ENCODE data around the gene CISH.
A peak's percentile ranks its signal among the peaks of the same experiment; 100 is the strongest.

CISH gene

DNA sequence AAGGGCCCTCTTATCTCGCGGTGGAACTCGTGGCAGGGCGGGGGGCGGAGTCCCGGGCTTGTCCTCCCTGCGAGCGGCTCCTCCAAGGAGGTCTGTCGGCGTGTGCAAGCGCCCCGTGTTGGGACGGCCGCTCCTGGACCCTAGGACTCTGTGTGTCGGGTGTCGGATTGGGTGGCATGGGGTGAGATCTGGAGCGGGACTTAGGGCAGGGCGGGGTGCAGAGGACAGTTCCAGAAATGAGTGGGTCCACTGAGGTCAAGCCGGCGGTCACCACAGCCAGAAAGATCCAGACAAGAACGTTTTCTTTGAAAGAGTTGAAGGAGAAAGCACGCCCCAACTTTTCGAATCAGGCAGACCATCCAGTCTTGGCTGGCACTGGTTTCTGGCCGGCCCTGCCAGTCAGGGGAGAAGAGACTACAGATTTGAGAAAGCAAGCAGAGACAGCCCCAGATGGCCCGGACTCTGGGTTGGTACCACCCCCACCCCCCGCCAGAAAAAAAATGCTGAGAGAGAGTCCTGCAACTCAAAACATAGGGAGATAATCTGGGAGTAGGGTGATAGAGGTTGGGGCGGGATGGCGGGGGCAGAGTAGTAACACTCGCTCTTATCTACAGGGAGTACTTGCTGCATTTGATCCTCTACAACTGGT, 784 bp upstream of the CISH start:
- peak; percentile 38 to 41 for DNase-seq

DNA sequence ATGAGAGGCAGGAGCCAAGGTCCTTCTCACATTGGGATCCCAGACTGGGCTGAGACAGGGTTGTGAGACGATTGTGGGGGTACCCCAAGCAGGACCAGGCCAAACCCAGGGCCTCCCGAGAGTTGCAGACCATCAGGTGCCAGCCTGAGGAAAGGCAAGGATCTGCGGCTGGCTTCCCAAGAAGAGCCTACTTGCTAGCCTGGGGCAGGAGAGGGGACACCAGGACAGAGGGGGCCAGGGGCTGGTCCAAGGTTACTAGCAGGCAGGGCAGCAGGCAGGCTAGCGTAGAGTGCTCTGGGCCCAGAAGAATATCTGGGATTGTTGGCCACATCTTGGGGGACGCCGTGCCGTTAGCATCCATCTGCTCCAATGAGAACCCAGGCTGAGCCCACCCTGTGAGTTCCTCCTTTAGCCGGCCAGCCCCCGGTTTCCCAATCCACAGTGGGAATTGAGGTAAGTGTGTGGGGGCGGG, 546 bp downstream of the CISH start:
- DNase-seq: no peak

DNA sequence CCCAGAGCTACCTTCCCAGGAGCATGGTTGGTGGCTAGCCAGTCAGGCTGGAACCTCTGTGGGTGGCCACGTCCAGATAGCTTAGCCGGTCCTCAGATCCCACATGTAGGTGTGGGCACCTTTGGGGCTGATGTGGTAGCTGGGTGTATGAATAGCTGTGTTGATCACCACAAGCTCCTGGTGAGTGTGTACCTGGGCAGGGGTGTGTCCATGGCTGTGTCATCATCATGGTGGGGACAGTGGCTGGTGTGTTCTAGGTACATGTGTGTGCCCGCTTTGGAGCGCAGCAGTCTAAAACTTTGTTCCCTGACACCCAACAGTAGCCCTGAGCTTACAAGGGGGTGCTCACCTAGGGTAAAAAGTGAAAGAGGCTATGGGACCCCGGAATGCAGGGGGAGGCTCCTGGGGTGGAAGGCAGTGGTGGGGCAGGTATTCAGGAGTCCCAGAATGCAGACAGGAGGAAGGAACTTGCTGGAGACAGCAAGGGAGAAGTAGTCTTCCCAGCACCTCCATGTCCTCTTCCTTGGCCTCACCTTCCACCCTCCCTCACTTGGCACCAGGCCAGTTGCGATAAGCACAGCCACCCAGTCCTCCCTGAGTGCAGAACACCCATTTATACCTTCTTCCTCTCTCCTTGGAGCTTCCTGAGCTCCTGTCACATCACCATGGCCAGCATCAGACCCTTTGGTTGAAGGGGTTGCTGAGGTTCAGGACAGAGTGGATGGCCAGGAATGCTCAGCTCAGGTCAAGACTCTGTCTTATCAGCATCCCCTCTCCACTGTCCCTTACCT, 1.2 kb downstream of the CISH start:
- peak; percentile 52 to 64 for DNase-seq

DNA sequence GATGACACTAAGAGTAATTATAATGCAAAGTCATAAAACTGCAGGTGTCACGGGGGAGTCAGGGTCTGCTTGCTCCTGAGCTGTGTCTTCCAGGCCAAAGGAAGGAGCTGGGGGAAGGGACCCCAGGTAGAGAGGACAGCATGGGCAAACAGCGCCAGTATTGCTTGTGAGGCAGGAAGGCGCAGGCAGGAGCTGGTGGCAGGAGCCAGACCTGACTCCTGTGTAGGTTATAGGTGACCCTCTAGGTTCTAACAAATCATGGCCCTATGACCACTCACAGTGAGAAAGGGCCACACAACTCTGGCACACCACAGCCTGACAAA, 1.9 kb downstream of the CISH start:
- DNase-seq: no peak

DNA sequence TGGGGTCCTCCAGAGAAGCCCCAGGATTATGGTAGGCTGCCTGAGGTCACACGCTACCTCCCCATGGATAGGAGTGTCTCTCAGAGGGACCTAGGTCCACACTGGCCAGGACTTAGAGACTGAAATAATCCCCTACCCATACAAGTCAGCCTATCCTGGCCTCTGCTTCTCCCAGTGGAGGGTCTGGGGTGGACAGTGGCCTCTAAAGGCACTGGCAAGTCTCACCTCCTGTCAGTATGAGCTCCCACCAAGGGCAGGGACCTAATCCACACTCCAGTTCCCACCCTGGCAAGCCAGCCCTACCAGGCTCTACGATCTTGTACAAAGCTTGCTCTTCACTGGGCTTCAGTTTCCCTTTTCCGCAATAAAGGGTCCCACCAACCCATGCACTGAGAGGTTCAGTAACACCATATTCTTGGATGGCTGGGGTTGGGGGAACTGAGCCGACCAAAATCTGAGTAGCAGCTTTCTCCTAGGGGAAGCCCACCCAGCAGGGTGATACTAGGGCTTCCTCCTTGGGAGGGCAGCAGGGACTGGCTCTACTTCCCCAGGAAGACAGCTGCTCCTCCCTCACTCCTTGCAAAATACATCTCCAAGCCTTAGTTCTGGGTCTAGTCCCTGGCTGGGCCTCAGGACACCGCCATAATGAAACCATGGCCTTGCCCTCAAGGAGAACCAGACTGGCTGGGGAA, 2.4 kb downstream of the CISH start:
- no peak for DNase-seq

DNA sequence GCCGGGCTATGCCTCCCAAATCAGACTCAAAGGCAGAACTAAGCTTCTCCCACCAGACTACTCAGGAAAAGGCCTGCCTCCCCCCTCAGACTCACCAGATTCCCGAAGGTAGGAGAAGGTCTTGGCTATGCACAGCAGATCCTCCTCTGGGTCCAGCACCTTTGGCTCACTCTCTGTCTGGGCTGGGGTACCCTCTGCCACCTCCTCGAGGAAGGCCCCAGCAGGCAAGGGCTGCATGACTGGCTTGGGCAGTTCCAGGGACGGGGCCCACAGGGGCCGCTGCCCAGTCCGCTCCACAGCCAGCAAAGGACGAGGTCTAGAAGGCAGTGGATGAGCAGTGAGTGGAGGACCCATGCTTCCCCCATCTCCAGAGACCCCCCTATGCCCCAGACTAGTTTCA, 3.3 kb downstream of the CISH start:
- no peak for DNase-seq

DNA sequence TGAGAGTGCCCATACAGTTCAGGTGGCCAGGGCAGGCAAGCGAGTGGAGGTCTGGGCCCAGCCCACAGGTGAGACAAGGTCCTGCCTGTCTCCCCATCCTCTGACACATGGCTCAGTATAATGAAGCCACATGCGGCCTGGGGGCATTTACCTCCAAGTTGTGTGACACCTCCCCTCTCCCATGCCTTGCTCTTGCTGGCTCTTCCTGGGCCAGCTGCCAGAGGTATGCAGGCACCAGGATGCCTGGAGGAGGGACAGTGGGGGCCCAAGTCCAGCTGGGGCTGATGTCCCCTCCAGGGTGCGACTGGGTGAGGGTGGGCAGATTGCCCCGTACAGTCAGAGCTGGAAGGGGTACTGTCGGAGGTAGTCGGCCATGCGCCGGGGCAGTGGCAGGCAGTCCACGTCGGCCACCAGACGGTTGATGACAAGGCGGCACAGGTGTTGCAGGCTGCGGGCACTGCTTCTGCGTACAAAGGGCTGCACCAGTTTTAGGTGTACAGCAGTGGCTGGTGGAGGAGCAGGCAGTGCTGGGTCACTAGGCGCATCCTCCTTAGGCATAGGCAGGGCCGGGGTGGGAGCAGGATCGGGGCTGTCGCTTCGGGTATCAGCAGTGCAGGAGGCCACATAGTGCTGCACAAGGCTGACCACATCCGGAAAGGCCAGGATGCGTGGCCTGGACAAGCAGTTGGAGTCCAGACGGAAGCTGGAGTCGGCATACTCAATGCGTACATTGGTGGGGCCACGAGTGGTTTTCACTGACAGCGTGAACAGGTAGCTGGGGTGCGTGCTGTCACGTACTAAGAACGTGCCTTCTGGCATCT, 4.1 kb downstream of the CISH start:
- DNase-seq: peak; percentile 18 to 21

DNA sequence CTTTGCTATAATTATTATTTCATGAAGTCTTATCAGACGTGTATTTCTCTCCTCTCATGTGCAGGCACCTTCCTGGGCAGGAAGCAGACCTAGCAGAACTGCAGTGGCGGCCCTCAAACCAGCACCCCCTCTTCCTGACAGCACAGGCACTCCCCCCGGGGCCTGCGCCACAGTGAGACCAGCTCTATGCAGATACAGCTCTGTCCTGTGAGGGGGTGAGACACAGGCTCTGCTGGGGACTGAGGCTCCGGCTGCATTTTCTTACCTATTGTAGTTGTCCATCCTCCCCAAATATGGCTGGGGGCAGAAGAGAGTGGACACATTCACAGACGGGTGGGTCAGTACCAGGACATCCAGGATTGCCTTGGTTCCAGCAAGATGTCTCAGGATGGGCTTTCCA, 5.0 kb downstream of the CISH start:
- DNase-seq: peak in 1 of 2 donors; percentile 35

DNA sequence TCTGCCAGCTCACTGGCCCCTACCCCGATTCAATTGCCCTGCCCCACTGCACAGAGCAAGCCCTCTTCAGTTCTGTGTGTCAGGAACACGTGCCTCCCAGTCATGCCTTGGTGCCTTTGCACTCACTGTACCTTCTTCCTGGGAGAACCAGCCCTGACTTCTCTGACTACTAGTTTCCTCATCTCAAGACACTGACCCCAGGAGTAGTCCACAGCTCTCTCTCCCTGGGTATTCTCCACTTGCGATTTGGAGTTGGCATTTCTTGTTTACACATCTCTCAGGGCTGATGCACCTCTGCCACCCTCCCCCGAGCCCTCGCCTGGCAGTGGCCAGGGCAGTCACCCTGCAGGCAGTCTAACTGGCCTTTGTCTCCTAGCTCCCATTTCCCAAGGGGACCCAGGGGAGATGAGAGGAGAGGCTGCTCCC, 5.7 kb downstream of the CISH start:
- peak; percentile 24 to 30 for DNase-seq

DNA sequence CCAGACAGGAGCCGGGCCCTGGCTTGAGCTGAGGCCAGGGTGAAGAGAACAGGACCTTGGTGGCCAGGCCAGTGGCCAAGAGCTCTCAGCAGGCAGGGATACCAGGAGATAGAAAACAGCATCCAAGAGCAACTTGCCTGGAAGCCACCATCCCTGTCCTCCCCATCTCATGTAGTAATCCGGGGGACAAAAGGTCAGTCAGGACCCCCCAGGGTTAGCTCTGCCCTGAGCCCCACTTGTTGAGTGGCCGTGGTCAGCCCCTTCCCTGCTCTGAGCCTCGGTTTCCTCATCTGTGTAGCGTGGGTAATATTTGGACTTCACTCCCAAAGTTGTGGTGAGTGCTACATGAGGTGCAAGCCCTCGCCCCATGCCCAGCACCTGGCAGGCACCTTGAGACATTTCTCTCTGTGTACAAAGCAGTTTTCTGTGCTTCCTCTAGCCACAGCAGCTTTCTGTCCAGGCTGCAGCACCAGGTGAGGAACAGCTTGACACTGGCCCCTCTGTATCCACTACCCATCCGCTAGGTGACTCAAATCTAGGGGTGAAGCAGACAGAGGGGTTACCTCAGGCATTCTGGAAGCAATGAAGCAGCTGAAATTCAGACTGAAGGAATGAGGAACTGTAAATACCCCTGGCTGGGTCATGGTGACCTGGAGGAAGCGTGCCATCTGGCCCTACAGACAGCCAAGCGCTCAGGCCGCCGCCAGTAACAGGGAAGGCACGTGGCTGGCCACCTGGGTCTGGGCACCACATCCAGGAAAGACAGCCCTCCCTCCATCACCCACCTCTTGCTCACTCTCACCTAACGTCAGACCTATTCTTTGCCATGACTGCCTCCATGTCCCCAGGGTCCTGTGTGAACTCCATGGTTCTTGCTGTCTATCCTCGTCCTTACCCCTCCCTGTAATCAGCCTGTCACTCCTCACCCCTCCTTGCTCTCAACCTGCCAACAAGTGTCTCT, 6.7 kb downstream of the CISH start:
- DNase-seq: no peak

DNA sequence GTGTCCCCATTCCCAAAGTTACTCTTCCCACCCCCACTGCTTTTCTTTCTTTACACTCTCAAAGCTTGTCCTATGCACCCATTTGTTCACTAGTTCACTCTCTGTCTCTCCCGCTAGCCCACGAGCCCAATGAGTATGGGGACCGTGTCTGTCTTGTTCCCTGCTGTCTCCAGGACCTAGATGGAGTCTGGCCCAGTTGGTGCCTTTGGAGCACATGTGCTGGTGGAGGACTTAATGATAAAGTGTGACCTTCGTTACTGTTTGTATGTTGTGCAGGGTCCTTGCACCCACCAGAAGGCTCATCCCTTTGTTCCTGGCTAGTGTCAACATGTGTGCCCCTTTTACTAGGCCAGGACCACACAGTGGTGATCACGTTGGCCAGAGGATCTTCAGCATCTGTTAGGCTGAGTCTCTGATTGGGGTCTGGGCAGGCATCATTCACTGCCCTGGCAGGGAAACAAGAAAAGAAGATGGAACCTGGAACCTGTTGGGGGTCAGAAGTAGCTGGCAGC, 7.4 kb downstream of the CISH start:
- DNase-seq: no peak

DNA sequence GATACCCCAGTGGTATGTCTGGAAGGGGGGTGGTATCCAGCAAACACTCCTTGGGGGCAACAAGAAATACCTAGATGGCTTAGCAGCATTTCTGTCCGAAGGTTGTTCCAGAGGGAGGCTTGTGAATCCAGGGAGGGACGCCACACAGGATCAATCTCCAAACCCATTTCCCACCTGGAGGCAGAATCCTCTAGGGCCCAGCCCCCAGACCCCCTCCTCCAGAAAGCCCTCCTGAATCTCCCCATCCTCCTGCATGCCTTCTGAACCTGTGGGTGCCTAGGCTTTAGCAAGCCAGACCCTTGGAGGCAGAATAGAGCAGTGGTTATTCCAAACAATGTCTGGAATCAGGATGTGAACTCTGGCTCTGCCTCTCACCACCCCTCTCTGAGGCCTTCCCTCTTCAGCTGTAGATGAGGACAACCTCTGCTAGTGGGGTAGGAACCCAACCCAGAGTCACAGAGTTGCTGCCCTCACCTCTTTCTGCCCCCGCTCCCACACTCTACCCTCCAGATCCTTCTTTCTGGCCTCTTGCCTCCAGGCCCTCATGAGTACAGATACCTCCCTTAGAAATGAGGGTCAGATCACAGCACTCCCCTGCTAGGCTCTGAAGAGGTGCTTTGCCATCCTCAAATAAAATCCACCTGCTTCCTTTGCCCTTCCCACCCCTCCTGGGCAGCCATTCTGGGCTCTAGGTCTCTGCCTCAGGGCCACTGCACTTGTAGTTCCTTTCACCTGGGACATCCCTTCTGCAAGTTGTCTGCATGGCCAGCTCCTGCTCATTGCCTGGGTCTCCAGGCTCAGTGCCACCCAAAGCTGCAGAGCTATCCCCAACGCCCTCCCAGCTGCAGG, 8.1 kb downstream of the CISH start:
- no peak for DNase-seq

DNA sequence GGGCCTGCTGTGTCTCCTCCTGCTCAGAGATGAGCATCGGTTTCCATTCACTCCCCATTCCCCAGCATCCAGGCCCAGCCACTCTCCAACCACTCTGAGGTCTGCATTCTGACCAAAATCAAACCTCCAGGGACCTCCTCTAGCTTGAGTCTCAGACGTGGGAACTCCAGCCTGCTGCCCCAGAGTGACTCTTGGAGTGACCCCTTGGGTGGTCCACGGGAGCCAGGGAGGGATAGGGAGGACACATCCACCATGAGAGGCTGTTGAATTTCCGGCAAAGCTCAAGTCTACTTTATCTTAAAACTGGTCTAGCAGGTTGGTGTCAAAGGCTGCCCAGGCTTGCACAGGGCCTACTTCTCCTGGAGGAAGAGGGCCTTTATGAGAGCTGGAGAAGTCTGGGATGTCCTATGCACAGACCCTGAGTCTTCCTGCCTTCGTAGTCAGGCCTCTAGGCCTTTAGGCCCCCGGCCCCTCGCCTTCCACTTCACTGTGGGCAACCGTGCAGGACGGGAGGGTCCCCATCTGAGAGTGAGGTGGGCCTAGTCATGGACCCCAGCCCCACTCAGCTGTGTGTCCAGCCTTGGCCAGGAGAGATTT, 8.9 kb downstream of the CISH start:
- no peak for DNase-seq

DNA sequence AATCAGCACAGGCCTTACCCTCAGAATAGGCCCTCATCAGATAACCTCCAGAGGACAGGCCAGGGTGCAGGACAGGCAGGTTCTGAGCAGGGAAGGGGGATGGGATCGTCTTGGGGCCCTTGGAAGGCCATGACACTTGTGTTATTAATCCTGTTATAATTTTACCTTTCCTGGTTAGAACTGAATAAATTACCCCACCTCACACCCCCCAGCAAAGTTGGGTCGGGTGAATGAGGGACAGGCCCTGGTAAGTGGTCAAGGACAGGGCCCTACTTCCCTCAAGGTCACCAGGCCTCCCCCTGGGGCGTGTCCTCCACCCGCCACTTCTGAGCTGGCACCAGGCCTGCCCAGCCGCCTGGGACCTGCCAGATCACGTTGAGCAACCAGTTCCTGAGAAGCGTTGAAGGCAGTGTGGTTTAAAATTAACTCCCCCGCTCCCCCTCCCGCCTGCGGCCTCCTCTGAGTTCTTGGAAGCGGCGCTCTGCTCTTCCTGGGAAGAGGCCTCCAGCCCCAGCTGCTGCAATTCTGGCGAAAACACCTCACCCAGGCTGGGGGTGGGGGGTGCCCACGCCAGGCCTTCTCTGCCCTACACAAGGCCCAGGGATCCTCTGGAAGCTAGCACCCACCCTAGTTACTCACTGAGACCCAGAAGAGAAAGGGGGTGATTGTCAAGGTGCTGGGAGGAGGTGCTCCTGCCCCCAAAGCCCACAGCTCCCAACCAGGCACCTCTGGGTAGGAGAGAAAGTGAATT, 10.6 kb downstream of the CISH start:
- DNase-seq: peak; percentile 94 to 95

DNA sequence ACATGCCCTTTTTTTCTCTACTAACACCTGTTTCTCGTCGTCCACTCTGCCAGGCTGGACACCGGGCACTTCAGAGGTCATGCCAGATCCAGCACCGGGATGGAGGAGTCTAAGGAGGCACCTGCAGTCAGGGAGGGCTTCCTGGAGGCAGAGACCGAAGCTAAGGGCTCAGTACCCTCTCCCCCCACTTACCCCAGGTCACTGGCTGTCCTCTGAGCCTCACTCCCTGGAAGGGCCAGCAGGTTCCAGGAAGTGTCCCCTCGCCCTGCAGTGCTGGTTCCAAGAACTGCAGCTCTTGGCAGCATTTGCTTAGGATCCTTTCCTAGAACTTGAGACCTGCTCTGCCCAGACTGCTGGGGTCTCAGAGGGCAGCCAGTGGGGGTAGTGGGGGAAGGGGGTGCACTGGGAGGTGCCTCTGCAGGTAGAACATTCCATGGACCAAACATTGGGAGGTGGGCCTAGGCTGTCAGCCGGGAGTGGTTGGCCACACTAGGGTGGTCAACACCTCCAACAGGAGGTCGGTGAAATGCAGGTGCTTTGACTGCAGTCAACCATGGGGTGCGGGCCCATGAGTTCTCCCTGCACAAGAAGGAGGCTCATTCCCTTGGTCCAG, 11.3 kb downstream of the CISH start:
- no peak for DNase-seq

DNA sequence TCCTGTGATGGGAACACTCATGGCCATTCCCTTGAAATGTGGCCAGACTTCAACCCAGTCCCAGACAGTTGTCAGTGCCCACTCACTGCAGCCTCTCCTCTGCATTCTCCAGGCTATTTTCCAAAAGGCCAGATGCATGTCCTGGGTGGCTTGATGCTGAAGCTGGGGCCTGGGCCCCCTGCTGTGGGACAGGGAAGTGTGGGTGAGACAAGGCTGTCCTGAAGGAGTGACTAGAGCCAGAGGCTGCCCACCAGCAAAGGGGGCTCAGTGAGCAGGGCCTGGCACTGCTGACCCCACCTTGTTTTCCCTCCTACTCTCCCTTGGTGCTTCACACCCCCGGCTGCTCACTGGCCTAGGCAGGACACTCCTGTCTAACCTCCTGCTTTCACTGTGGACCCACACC, 11.9 kb downstream of the CISH start:
- DNase-seq: no peak

DNA sequence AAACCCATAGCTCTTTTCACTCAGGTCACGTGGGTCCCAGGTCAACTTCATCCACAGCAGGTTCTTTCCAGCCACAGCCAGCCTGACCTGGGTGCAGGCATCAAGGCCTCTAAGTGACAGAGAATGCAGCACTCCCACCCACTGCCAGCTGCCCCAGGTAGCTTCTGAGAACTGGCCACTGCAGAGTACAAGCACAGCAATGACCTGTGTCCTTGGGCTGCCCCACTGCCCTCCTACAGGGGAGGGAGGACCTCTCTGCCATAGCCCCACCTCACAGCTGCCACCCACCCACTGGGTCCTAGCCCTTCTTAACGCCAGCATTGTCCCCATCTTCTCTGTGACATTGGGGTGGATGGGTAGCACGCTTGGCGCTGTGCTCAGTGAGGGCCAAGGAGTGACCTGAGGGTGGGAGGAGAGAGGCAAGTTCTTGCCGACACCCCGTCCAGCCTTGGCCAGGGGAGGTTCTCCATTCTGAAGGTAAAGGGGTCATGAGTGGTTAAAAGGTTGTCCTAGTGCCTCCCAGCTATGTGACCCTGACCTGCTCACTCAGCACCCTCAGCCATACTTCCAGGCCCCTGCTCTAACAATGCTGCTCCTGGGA, 12.4 kb downstream of the CISH start:
- DNase-seq: no peak

DNA sequence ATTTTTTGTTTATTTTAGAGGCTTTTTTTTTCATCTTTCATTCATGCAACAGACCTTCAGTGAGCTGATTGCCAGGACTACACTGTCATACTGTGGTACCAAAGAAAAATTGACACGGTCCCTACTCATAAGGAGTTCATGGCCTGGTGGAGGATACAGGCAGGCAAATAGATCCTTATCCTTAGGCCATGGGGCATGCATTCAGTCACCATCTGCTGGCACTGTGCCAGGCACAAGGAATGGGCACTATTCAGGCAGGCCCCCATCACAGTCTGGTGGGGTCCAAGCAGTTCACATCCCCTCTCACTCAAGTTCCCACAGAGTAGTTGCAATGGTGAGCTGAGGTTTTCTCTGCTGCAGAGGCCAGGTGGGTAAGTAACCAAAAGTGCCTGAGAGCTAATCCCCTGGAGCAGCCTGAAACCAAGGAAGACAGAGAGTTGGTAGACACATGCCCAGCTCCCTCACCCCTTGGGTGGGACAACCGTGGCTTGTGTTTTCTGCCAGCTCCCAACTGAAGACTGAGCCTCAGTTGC, 17.3 kb downstream of the CISH start:
- no peak for DNase-seq
